Measurements from ENCODE around the gene LTBP1. TPM values are rescaled to one million over a fixed set of nuclear protein-coding genes. Genes with fewer than 3 reads are reported as not detected.

Gene LTBP1
- polyA plus RNA-seq, 2 of the 4 experiments (the other 2 are of a cell fraction): 23.8 to 30.4 TPM

GRCh38 chr2:33020883-33021282 lies 74.1 kb downstream of the LTBP1 start:
- POLR2A ChIA-PET: no interaction called here
- peak overlapping the region; percentile 58 to 63; a peak in 5 of 6 replicates for H3K27ac ChIP-seq
- peaks cover 5% of the 10 kb centered on the region; the same call in 1 of the 3 replicates for H3K9me3 ChIP-seq
- FAIRE-seq (no peak), DNase-seq (ENCODE audit: low read depth in 1 of 2, low spot score in 1 of 2) (no peak), ATAC-seq (no peak)
- CTCF ChIA-PET: interaction anchor here (1.6 to 2.8 kb wide), 2 partner anchors 13 kb away, joined by 4 to 22 read pairs; no protein-coding TSS in a partner anchor
- 79% methylated on average over 6 of the region's 6 CpGs for WGBS (ENCODE audit: missing lambda C conversion rate)
- H3K4me1 ChIP-seq: peaks cover 61% of the 10 kb centered on the region
- peak overlapping the region; percentile 71; the same call in 1 of the 3 replicates for H3K4me2 ChIP-seq
- TF ChIP-seq ZNF302 (CRISPR knock-in tag; IDR thresholded peaks at IDR 0.05): no peak
- TF ChIP-seq MYC (IDR thresholded peaks at IDR 0.05; ENCODE audit: borderline replicate concordance, low read length): no peak
- H3K4me3 ChIP-seq: no peak overlapping the region

GRCh38 chr2:33021542-33022227 lies 74.9 kb downstream of the LTBP1 start:
- H3K4me2 ChIP-seq: peak overlapping the region; percentile 71
- CTCF ChIA-PET: interaction anchor here (0.6 to 2.8 kb wide), 4 partner anchors 12 to 64 kb away, joined by 3 to 22 read pairs (median 4); no protein-coding TSS in a partner anchor

GRCh38 chr2:33022395-33022985 lies 75.7 kb downstream of the LTBP1 start:
- DNase-seq (ENCODE audit: low read depth in 1 of 2, low spot score in 1 of 2) (no peak), FAIRE-seq (peak; percentile 88), ATAC-seq (no peak)
- Histone ChIP-seq H3K9me3 (peaks cover 5% of the 10 kb centered on the region; the same call in 1 of the 3 replicates), H3K4me3 (no peak overlapping the region), H3K4me1 (peaks cover 52% of the 10 kb centered on the region), H3K27ac (peak overlapping the region; percentile 58 to 69), H3K4me2 (peak overlapping the region; percentile 71)
- POLR2A ChIA-PET: interaction anchor here (0.7 kb wide), 1 partner anchor 48 kb away, joined by 3 read pairs; no protein-coding TSS in a partner anchor
- CTCF ChIA-PET: interaction anchor here (0.8 to 3.6 kb wide), 6 partner anchors 11 to 351 kb away, joined by 3 to 24 read pairs (median 4); no protein-coding TSS in a partner anchor
- 56% methylated on average over 2 of the region's 2 CpGs for WGBS (ENCODE audit: missing lambda C conversion rate)
- peak; percentile 59; the same call in 1 of the 2 replicates for TF ChIP-seq CHD4 (IDR thresholded peaks at IDR 0.05; ENCODE audit: borderline replicate concordance)
- no peak for TF ChIP-seq ATOH8 (CRISPR knock-in tag; IDR thresholded peaks at IDR 0.05; ENCODE audit: low read depth)
- no peak for TF ChIP-seq EHMT2 (IDR thresholded peaks at IDR 0.05; ENCODE audit: low read depth)
- no peak for TF ChIP-seq ESRRA (IDR thresholded peaks at IDR 0.05; ENCODE audit: borderline replicate concordance, low read length)
- TF ChIP-seq KDM1A (IDR thresholded peaks at IDR 0.05; ENCODE audit: low read depth): peak; percentile 98
- peak; percentile 96 for TF ChIP-seq HDAC2 (IDR thresholded peaks at IDR 0.05)

More at GRCh38 chr2:33021542-33022227, 74.9 kb downstream of the LTBP1 start:
- H3K27ac ChIP-seq: peak overlapping the region; percentile 40 to 58; a peak in 3 of 6 replicates
- FAIRE-seq (peak; percentile 36), ATAC-seq (no peak), DNase-seq (ENCODE audit: low read depth in 1 of 2, low spot score in 1 of 2) (peak in 1 of 2 experiments; percentile 45)
- WGBS (ENCODE audit: missing lambda C conversion rate): 62% methylated on average over 5 of the region's 5 CpGs
- no peak for TF ChIP-seq PHF8 (IDR thresholded peaks at IDR 0.05; ENCODE audit: borderline replicate concordance, low read depth)
- TF ChIP-seq ESRRA (IDR thresholded peaks at IDR 0.05; ENCODE audit: borderline replicate concordance, low read length): no peak
- H3K4me1 ChIP-seq: peaks cover 53% of the 10 kb centered on the region
- POLR2A ChIA-PET: interaction anchor here (0.7 kb wide), 2 partner anchors 32 to 49 kb away, joined by 3 to 4 read pairs; no protein-coding TSS in a partner anchor
- H3K9me3 ChIP-seq: peaks cover 5% of the 10 kb centered on the region; the same call in 1 of the 3 replicates
- H3K4me3 ChIP-seq: no peak overlapping the region

GRCh38 chr2:33022989-33023727 lies 76.4 kb downstream of the LTBP1 start:
- FAIRE-seq (peak; percentile 86), ATAC-seq (peak; percentile 83 to 93), DNase-seq (ENCODE audit: low read depth in 1 of 2, low spot score in 1 of 2) (peak; percentile 51 to 82)
- ChIA-PET CTCF (interaction anchor here (0.5 to 3.6 kb wide), 6 partner anchors 10 to 423 kb away, joined by 3 to 24 read pairs (median 4); no protein-coding TSS in a partner anchor), POLR2A (interaction anchor here (0.5 to 0.7 kb wide), 2 partner anchors 79 to 258 kb away, joined by 3 read pairs; no protein-coding TSS in a partner anchor)
- Histone ChIP-seq H3K4me1 (peaks cover 50% of the 10 kb centered on the region), H3K4me2 (peak overlapping the region; percentile 71), H3K9me3 (peaks cover 5% of the 10 kb centered on the region; the same call in 1 of the 3 replicates), H3K27ac (peak overlapping the region; percentile 58 to 69), H3K4me3 (no peak overlapping the region; the same call in 2 of the 3 replicates)
- WGBS (ENCODE audit: missing lambda C conversion rate): 5% methylated on average over 6 of the region's 6 CpGs
- TF ChIP-seq PHF8 (IDR thresholded peaks at IDR 0.05; ENCODE audit: borderline replicate concordance, low read depth) (no peak), EHF (CRISPR knock-in tag; IDR thresholded peaks at IDR 0.05) (no peak), MAX (IDR thresholded peaks at IDR 0.05) (peak; percentile 49; the same call in 1 of the 2 replicates), CEBPB (IDR thresholded peaks at IDR 0.05) (0 out of 4 replicates have a peak, but pooled peaks of 1 of the 2 experiments have one; percentile 14), SMC3 (IDR thresholded peaks at IDR 0.05) (0 out of 3 replicates have a peak, but pooled peaks have one; percentile 10), JUNB (IDR thresholded peaks at IDR 0.05) (peak; percentile 79), KDM5A (IDR thresholded peaks at IDR 0.05) (no peak), GATA3 (IDR thresholded peaks at IDR 0.05; ENCODE audit: borderline replicate concordance) (peak; percentile 45; the same call in 1 of the 2 replicates), JUN (IDR thresholded peaks at IDR 0.05) (peak in 1 of 2 experiments; percentile 16; a peak in 1 of 5 replicates), ZNF302 (CRISPR knock-in tag; IDR thresholded peaks at IDR 0.05) (no peak), NFE2L2 (conservative IDR thresholded peaks at IDR 0.05; ENCODE audit: low read length) (no peak), FOSL2 (IDR thresholded peaks at IDR 0.05) (peak; percentile 74), FOSL2 (CRISPR knock-in tag; IDR thresholded peaks at IDR 0.05) (peak; percentile 86), HOXB5 (CRISPR knock-in tag; IDR thresholded peaks at IDR 0.05) (no peak)
